Measurements from ENCODE around the gene JUP. TPM values are rescaled to one million over a fixed set of nuclear protein-coding genes. Genes with fewer than 3 reads are reported as not detected.
A peak's percentile ranks its signal among the peaks of the same experiment; 100 is the strongest.

Gene JUP
- total RNA-seq, 2 donors from 2014 or later, result 146 to 266 TPM

DNA sequence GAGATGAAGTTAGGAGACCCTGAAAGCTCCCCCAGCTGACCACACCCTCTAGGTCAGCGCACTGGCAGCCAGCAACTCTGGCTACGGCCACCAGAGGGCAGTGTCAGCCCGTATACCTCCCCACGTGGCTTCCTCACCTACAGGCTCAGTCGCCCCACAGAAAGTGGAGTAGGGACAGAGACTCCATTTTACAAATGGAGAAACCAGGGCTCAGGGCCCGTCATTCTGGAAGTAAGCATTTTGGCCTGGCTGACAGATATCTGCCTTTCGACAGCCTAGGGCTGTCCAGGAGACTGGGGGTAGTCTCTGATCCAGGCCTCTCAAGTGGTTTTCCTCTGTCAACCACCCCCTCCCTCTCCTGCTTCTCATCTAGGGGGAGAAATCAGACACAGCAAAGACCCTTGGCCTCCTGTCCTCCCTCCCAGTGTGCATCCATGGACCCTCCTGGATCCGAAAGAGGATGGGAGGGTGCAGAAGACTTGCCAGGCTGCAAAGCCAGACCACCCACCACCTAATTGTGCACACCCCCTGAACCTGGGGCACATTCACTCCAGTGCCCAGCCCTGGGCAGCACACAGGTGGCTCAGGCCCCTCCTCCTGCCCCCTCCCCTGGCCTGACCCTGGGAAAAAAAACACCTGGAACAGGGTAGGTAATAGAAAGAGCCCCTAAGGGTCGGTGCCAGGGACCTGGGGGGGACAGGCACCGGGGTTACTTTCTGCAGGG lies 48.3 kb downstream of the JUP start:
- no peak overlapping the region for H3K27ac ChIP-seq
- WGBS, result 29% methylated on average over 10 of the region's 10 CpGs
- intact Hi-C loops (cut with DNase I), result loop anchor here (10.0 kb wide), 1 partner anchor 147 kb away; no protein-coding TSS in a partner anchor
- TF ChIP-seq POLR2A (IDR thresholded peaks at IDR 0.05), result no peak
- TF ChIP-seq, protein P1, sequence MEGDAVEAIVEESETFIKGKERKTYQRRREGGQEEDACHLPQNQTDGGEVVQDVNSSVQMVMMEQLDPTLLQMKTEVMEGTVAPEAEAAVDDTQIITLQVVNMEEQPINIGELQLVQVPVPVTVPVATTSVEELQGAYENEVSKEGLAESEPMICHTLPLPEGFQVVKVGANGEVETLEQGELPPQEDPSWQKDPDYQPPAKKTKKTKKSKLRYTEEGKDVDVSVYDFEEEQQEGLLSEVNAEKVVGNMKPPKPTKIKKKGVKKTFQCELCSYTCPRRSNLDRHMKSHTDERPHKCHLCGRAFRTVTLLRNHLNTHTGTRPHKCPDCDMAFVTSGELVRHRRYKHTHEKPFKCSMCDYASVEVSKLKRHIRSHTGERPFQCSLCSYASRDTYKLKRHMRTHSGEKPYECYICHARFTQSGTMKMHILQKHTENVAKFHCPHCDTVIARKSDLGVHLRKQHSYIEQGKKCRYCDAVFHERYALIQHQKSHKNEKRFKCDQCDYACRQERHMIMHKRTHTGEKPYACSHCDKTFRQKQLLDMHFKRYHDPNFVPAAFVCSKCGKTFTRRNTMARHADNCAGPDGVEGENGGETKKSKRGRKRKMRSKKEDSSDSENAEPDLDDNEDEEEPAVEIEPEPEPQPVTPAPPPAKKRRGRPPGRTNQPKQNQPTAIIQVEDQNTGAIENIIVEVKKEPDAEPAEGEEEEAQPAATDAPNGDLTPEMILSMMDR (IDR thresholded peaks at IDR 0.05), result peak; percentile 89 to 99 (median 98)
- peak; percentile 84 for TF ChIP-seq POLR2AphosphoS5 (IDR thresholded peaks at IDR 0.05)
- H3K27me3 ChIP-seq (replicated peaks; ENCODE audit: insufficient read depth), result peaks cover 6% of the 10 kb centered on the region
- DNase-seq (ENCODE audit: low spot score), result peak; percentile 63
- H3K36me3 ChIP-seq, result no peaks in the 10 kb centered on the region
- no peak overlapping the region for H3K4me3 ChIP-seq
- H3K9me3 ChIP-seq, result no peaks in the 10 kb centered on the region
- no peaks in the 10 kb centered on the region for H3K4me1 ChIP-seq (replicated peaks)

DNA sequence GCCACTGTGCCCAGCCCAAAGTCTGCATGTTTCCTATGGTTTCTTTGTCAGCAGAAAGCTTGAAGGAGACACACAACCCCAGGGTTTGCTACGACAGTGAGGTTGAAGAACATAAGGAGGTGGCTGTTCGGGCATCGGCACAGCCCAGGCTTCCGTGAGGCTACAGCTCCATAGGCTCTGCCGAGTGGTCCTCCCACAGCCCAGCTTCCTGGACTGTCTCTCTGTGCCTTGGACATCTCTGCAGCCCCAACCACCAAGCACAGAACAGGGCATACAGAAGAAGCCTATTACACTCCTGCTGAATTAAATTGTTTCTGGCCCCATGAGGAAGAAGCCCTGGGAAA lies 48.9 kb downstream of the JUP start:
- Histone ChIP-seq H3K4me3 (no peak overlapping the region), H3K27ac (no peak overlapping the region), H3K4me1 (replicated peaks) (no peaks in the 10 kb centered on the region), H3K27me3 (replicated peaks; ENCODE audit: insufficient read depth) (peaks cover 6% of the 10 kb centered on the region), H3K36me3 (no peaks in the 10 kb centered on the region), H3K9me3 (no peaks in the 10 kb centered on the region)
- intact Hi-C loops (cut with DNase I), result loop anchor here (1.0 to 10.0 kb wide), 2 partner anchors 64 to 147 kb away; no protein-coding TSS in a partner anchor
- 46% methylated on average over 5 of the region's 5 CpGs for WGBS
- no peak for TF ChIP-seq POLR2A (IDR thresholded peaks at IDR 0.05)
- TF ChIP-seq, protein P1 (IDR thresholded peaks at IDR 0.05), result no peak
- TF ChIP-seq POLR2AphosphoS5 (IDR thresholded peaks at IDR 0.05), result no peak
- no peak for DNase-seq (ENCODE audit: low spot score)

DNA sequence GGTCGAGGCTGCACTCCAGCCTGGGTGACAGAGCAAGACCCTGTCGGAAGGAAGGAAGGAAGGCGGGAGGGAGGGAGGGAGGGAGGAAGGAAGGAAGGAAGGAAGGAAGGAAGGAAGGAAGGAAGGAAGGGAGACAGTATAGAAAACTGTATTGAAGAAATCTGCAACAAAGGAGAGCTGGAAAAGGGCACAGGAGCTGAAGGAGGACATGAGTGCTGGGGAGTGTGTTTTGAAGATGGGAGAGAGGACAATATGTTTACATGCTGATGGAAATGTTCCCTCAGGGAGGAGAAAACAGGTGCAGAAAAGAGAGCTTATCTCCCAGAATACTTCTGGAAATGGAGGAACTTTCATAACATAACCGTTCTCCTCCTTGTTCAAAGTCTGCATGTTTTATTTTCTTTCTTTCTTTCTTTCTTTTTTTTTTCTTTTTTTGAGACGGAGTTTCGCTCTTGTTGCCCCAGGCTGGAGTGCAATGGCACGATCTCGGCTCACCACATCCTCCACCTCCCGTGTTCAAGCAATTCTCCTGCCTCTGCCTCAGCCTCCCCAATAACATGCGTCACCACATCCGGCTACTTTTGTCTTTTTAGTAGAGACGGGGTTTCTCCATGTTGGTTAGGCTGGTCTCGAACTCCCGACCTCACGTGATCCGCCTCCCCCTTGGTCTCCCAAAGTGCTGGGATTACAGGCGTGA lies 49.4 kb downstream of the JUP start:
- no peak overlapping the region for H3K27ac ChIP-seq
- no peaks in the 10 kb centered on the region for H3K4me1 ChIP-seq (replicated peaks)
- WGBS, result 72% methylated on average over 17 of the region's 17 CpGs
- no peak overlapping the region for H3K4me3 ChIP-seq
- no peaks in the 10 kb centered on the region for H3K9me3 ChIP-seq
- H3K36me3 ChIP-seq, result no peaks in the 10 kb centered on the region
- DNase-seq (ENCODE audit: low spot score), result no peak
- TF ChIP-seq, protein P1 (IDR thresholded peaks at IDR 0.05), result no peak
- H3K27me3 ChIP-seq (replicated peaks; ENCODE audit: insufficient read depth), result peaks cover 6% of the 10 kb centered on the region
- intact Hi-C loops (cut with DNase I), result loop anchor here (1.0 to 10.0 kb wide), 2 partner anchors 64 to 148 kb away; no protein-coding TSS in a partner anchor

DNA sequence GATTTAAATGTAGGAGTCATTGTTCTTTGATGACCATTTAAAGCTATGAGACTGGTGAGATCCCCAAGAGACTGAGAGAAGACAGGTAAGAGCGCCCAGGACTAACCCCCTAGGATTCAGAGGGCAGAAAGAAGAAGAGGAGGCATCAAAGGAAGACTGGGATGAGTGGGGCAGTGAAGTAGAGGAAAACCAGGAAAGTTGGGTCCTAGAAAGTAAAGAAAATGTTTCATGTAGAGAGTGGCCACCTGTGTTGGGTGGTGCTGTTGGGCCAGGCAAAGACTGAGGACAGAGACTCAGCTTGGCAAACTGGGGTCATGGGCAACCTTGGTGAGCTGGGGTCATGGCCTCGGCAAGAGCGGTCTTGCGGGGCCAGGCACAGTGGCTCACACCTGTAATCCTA lies 50.8 kb downstream of the JUP start:
- Histone ChIP-seq H3K4me1 (replicated peaks) (no peaks in the 10 kb centered on the region), H3K4me3 (no peak overlapping the region), H3K9me3 (no peaks in the 10 kb centered on the region), H3K27ac (no peak overlapping the region), H3K27me3 (replicated peaks; ENCODE audit: insufficient read depth) (peaks cover 6% of the 10 kb centered on the region), H3K36me3 (no peaks in the 10 kb centered on the region)
- intact Hi-C loops (cut with DNase I), result loop anchor here (10.0 kb wide), 1 partner anchor 149 kb away; no protein-coding TSS in a partner anchor
- no peak for TF ChIP-seq POLR2A (IDR thresholded peaks at IDR 0.05)
- TF ChIP-seq, protein P1 (IDR thresholded peaks at IDR 0.05), result no peak
- no peak for TF ChIP-seq POLR2AphosphoS5 (IDR thresholded peaks at IDR 0.05)
- DNase-seq (ENCODE audit: low spot score), result no peak
- WGBS, result 89% methylated on average over 4 of the region's 4 CpGs
